Measurements from ENCODE around the gene PAK1IP1.
A peak's percentile ranks its signal among the peaks of the same experiment; 100 is the strongest.
"Not testable (repeated sequence)": the region's sequence is repeated elsewhere in the genome, so short reads cannot be mapped to it uniquely, and the experiment has no call there.

The PAK1IP1 gene

DNA sequence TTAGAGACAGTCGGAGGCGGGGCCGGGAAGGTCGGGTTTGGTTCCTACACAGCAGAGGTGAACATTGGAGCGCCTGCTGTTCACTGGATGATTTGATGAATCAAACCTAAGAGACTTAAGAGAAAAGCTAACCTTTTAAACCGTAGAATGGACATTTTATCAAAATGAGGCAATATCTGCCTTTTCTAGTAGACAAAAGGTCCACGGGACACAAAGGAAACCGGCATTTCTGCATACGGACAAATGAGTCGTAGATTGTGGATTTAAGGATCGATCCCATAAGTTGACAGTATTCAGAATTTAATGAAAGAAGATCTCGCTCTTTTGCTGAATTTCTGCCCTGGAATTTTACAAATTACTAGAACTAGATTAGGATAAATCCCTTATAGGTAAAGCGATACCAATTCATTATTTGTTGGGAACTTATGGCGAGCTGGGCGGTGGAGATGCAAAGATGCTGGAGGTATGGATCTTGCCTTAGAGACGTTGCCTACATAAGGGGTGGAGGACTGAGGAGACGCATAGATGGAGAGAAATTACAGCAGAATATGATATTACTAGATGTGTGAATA, 400 bp downstream of the PAK1IP1 start:
- peak; percentile 28 for DNase-seq

DNA sequence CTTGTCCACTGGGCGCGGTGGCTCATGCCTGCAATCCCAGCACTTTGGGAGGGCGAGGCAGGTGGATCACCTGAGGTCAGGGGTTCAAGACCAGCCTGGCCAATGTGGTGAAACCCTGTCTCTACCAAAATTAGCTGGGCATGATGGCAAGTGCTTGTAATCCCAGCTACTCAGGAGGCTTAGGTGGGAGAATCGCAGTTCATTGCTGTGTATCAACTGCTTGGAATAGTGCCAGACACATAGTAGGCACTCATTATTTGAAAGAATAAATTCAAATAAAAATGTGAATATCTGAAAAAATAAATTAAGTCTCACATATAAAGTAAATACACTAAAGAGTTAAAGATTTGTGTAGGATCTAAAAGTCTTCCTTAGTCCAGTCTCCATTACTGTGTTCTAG, 1.9 kb downstream of the PAK1IP1 start:
- no peak for DNase-seq

DNA sequence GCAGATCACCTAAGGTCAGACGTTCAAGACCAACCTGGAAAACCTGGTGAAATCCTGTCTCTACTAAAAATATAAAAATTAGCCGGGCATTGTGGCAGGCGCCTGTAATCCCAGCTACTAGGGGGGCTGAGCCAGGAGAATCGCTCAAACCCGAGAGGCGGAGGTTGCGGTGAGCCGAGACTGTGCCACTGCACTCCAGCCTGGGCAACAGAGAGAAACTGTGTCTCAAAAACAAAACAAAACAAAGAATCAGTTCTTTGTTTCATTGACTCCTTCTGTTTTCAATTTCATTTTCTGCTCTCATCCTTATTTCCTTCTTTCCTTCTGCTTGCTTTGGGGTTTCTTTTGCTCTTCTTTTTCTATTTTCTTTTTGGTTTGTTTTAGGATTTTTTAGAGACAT, 19.2 kb downstream of the PAK1IP1 start:
- DNase-seq, result no peak

DNA sequence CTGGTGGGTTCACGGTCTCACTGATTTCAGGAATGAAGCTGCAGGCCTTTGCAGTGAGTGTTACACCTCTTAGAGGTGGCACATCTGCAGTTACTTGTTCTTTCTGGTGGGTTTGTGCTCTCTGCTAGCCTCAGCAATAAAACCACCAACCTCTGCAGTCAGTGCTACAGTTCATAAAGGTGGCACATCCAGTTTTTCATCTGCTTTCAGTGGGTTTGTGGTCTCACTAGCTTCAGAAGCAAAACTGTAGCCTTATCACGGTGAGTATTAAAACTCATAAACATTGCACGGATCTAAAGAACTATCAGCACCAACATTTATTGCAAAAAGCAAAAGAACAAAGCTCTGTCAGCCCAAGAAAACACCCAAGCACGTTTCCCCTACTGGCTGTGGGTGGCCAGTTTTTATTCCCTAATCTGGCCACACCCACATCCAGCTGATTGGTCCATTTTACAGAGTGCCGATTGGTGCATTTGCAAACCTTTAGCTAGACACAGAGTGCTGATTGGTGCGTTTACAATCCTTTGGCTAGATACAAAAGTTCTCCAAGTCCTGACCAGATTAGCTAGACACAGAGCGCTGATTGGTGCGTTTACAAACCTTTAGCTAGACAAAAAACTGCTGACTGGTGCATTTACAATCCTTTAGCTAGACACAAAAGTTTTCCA, 24.7 kb downstream of the PAK1IP1 start:
- DNase-seq, result peak; percentile 59

DNA sequence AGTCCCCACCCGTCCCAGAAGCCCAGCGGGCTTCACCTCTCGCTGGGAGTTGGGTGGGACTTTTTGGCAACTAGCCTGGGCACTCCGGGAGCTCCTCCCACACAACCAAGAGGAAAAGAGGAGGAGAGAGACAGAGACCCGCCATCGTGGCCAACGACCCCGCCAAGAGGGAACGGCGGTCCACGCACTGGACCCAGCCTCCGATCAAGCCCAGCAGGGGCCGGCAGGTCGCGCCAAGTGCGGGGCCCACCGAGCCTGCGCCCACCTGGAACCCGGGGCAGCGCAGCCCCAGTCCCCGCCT, 25.1 kb downstream of the PAK1IP1 start:
- no peak for DNase-seq

DNA sequence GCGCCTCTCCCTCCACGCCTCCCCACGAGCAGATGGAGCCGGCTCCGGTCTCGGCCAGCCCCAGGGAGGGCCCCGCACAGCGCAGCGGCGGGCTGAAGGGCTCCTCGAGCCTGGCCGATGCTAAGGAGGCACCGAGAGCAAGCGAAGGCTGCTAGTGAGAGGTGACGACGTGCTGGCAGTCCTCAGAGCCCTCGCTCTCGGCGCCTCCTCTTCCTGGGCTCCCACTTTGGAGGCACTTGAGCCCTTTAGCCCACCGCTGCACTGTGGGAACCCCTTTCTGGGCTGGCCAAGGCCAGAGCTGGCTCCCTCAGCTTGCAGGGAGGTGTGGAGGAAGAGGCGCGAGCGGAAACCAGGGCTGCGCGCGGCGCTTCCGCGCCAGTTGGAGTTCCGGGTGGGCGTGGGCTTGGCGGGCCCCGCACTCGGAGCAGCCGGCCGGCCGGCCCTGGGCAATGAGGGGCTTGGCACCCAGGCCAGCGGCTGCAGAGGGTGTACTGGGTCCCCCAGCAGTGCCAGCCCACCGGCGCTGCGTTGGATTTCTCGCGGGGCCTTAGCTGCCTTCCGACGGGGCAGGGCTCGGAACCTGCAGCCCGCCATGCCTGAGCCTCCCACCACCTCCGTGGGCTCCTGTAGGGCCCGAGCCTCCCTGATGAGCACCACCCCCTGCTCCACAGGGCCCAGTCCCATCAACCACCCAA, 25.6 kb downstream of the PAK1IP1 start:
- peak; percentile 76 for DNase-seq

DNA sequence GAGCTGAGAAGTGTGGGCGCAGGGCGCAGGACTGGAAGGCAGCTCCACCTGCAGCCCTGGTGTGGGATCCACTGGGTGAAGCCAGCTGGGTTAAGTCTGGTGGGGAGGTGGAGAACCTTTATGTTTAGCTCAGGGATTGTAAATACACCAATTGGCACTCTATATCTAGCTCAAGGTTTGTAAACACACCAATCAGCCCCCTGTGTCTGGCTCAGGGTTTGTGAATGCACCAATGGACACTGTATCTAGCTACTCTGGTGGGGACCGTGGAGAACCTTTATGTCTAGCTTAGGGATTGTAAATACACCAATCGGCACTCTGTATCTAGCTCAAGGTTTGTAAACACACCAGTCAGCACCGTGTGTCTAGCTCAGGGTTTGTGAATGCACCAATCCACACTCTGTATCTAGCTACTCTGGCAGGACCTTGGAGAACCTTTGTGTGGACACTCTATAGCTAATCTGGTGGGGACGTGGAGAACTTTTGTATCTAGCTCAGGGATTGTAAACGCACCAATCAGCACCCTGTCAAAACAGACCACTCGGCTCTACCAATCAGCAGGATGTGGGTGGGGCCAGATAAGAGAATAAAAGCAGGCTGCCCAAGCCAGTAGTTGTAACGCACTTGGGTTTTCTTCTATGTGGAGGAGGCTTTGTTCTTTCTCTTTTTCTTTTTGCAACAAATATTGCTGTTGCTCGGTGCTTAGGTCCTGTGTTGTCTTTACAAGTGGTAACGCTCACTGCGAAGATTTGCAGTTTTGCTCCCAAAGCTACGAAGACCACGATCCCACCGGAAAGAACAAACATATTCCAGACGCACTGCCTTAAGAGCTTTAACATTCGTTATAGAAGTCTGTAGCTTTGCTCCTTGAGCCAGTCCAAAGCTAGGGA, 26.4 kb downstream of the PAK1IP1 start:
- DNase-seq, result peak; percentile 56

DNA sequence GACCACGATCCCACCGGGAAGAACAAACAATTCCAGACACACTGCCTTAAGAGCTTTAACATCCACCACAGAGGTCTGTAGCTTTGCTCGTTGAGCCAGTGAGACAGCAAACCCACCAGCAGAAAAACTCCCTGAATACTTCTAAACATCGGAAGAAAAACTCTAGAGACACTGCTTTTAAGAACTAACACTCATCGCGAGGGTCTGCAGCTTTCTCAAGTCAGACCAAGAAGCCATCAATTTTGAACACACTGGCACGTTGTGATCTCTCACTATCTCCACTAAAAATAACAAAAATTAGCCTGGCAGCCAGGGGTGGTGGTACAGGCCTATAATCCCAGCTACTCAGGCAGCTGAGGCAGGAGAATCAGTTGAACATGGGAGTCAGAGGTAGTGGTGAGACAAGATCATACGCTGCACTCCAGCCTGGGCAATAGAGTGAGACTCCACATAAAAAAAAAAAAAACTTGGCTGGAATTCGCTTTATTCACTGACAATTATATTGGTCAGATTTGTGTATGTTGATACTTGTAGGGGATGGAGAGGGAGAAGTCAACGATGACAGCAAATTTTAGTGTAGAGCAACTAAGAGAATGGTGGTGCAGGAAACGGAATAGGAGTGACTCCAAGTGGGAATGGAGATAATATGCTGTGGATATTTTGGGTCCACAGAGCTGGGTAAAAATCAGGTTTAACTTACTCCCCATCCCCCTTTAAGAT, 27.2 kb downstream of the PAK1IP1 start:
- DNase-seq, result peak; percentile 25

DNA sequence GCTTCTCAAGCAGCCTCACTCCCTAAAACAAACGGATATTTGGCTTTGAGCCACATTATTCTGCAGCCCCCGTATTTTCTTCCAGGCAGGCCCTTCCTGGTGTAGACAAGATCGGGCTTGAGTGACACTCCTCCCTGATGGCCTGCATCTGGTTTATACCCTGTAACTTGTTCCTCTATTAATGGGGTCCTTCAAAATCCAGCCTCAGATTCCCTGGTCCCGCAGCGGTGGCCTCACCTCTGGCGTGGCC, 27.7 kb downstream of the PAK1IP1 start:
- DNase-seq, result no peak

DNA sequence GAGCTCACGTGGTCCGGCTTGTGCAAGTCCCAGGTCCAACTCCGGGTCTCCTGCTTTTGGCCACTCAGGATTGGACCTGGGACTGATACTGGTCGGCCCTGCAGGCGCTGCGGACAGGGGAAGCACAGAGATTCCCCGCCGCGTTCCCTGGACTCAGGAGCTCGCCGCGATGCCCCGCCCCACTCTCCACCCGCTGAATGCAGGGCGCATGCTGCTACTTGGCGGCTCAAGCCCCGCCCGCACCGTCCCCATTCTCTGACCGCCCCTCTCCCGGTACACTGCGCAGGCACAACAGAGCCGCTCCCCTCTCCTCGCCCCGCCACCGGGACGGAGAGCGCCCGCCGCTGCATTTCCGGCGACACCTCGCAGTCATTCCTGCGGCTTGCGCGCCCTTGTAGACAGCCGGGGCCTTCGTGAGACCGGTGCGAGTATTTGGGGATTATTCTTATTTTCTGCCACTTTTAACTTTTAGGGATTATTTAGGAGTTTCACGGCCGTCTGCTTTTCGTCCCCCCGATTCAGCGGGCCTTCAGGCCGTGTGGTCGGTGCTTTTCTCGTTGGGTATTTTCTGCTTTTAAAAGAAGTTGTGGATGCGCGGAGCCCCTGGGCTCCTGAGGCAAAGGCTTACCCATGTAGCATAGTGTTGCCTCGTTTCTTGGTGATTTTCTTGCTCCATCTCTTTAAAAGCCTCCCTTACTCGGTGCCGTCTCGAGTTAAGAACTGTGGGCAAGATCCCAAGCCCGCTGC, 28.2 kb downstream of the PAK1IP1 start, which contains the start of gene TMEM14C:
Gene TMEM14C (plus strand): TSS at position 251 of the 747 bp plus-strand sequence. CDS start 1,544 bp downstream, outside the sequence.
- peak; percentile 97 for DNase-seq

DNA sequence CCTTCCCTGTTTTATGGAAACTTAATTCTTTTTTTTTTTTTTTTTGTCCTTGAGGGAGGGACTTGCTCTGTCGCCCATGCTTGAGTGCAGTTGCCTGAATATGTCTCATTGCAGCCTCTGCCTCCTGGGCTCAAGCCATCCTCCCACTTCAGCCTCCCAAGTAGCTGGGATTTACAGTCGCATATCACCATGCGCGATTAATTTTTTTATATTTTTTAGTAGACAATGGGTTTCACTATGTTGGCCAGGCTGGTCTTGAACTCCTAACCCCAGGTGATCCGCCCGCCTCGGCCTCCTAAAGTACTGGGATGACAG, 28.8 kb downstream of the PAK1IP1 start:
- DNase-seq, result no peak

DNA sequence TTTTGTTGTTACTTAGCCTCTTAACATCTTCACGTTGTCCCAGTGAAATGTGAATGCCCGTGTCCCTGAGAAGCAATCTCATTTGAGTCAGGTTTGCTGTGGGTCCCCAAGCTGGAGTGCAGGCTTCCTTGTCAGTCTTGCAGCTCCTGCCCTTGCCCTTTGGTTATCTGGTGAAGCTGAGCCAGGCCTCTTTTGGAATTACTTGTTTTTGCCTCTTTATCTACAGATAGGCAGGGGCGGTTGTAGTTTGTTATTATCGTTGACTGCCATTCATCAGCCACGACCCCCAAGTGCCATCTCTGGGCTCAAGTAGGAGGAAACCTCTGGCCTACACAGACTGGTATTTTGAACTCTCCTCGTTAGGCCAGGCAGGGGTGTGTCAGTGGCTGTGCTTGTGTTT, 30.3 kb downstream of the PAK1IP1 start:
- peak; percentile 94 for DNase-seq

DNA sequence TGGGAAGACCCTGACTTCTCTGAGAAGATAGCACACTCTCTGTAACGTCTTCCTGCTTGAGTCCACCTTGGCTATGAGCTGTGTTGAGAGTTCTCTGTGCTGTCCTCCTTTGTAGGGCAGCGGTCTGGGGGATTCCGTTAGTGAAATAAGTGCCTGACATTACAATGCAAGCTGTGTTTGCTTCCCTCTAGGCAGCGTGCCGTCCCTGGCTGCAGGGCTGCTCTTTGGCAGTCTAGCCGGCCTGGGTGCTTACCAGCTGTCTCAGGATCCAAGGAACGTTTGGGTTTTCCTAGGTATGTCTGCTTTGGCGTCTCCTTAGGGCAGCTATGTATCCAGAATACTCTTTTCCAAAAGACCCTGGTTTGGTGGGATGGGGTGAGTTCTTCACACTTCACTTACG, 30.9 kb downstream of the PAK1IP1 start:
- DNase-seq, result no peak

DNA sequence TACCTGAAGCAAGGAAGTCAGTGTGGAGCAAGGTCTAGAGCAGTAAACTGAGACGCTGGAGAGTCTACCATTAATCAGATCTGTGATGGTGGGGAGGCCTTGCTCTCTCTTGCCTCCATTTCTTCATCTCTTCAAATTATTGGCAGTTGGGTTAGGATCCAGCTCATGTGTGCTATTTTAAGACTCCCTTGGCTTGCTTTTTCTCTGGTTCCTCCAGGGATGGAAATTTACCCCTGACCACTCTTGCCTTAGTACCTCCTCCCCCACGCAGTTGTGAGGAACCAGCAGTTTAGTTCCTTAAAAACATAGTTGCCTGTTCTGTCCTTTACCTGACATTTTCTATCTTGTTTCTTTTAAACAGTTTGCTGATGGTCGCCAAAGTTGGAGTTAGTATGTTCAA, 35.5 kb downstream of the PAK1IP1 start:
- peak; percentile 23 for DNase-seq

DNA sequence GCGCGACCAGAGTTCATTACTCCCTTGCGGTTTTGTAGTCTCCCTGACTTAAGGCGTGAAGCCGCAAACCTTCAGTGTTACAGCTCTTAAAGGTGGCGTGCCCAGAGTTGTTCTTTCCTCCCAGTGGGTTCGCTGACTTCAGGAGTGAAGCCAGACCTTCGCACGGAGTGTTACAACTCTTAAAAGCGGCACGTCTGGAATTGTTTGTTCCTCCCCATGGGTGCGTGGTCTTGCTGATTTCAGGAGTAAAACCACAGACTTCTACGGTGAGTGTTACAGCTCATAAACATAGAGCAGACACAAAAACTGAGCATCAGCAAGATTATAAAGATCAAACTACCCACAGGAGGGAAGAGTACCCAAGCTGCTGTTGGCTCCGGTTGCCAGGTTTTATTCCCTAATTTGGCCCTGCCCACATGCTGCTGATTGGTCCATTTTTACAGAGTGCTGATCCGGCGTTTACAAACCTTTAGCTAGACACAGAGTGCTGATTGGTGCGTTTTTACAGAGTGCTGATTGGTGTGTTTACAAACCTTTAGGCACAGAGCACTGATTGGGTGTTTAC, 38.5 kb downstream of the PAK1IP1 start:
- no peak for DNase-seq

DNA sequence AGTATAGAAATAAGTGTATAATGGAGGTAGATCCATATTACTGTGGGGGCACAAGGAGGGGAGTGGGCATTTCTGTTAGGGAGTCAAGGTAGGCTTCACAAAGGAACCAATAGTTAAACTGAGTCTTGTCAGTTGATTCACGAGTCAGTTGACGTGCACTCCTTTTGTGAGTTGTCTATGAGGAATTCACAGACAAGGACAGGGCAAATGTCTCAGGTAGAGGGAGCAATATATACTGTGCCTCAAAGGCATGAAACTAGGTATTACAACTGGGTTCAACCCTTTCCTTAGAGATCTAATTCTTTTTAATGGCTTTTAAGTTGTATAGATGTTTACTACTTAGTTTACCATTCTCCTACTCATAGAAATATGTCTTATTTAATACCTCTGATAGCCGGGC, 39.1 kb downstream of the PAK1IP1 start:
- no peak for DNase-seq

DNA sequence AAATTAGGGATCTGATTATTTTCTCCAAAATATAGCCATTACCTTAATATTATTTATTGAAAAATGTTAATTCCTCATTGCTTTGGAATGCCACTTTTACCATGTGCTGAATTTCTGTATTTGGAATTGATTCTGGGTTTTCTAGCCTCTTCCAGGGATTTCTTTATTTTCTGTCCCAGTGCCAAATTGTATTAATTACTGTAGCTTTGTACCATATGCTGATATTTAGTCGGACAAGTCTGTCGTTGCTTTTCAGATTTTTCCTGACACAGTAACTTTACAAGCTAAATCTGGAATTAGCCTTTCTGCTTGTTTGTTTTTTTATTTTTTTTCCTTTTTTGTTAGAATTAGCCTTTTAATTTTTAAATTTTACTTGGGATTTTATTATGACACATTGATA, 42.0 kb downstream of the PAK1IP1 start:
- DNase-seq, result no peak

DNA sequence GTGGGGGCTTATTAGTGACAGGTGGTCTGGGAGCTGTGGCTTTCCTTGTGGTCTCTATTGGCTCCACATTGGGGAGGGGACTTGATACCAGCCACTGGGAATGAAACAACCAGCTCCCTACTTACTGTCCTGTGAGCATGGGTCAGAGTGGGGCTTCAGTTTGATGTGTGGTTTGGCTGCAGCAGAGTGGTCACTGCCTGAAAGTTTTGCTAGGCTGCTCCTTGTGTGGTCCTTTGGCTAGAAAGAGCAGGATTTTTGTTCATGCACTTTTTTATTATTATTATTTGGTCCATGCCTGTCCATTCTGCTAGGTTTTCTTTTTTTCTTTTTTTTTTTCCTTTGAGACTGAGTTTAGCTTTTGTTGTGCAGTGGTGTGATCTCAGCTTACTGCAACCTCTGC, 45.3 kb downstream of the PAK1IP1 start:
- no peak for DNase-seq

DNA sequence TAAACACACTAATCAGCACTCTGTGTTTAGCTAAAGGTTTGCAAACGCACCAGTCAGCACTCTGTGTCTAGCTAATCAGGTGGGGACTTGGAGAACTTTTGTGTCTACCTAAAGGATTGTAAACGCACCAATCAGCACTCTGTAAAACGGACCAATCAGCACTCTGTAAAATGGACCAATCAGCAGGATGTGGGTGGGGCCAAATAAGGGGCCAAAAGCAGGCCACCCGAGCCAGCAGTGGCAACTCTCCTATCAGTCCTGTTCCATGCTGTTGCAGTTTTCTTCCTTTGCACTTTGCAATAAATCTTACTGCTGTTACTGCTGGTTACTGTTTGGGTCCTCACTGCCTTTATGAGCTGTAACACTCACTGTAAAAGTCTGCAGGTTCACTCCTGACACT, 46.9 kb downstream of the PAK1IP1 start:
- DNase-seq, result not testable (repeated sequence)

DNA sequence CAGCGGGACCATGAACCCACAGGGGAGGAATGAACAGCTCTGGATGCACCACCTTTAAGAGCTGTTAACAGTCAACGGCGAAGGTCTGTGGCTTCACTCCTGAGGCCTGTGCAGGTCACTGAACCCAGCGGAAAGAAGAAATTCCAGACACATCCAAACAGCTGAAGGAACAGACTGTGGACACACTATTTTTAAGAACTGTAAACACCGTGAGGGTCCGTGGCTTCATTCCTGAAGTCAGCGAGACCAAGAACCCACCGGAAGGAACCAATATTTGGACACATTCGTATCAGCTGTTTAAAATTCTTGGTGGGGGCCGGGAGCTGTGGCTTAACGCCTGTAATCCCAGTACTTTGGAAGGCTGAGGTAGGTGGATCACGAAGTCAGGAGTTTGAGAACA, 47.5 kb downstream of the PAK1IP1 start:
- no peak for DNase-seq

DNA sequence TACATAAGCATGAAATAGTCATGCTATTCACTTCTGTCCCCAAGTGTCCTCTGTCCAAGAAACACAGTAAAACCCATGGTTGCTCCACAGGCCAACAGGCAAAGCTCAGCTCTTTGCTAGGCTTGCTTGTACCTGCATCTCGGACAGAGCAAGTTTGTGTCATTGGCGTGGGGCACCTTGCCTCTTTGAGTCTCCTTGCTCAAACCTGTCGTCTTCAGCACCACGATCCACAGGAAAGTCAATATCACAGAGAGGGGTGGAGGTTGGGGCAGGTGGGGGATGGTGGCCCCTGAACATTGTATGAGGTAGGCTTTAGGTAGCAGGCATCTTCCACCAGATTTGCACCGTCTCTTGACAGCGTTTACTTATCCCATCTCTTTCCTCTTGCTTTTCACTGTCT, 48.7 kb downstream of the PAK1IP1 start:
- no peak for DNase-seq

DNA sequence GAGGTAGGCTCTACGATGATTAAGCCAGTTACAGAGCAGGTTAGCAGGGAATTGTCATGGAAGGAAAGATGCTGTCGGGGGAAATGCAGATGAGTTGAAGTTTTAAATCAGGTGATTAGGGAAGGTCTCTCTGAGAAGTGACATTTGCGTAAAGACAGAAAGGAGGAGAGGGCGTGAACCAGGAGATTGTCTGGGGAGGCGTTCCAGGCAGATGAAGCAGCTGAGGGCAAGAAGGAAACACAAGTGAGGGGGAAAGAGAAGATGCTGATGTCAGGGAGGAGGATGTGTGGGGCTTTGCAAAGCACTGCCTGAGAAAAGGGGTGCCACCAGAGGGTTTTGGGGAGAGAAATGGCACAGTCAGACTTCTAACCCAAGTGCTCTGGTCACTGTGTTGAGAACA, 50.3 kb downstream of the PAK1IP1 start:
- no peak for DNase-seq

Data from hematopoietic multipotent progenitor cell treated with erythropoietin and hydrocortisone succinate and interleukin-3 and kit ligand, for 4 days (in vitro differentiated cells).